Small intestine (tissue), 7 donors: ENCODE data around the gene PRKCQ. TPM values are rescaled to one million over a fixed set of nuclear protein-coding genes. Genes with fewer than 3 reads are reported as not detected.
A peak's percentile ranks its signal among the peaks of the same experiment; 100 is the strongest.
"Not testable (repeated sequence)": the region's sequence is repeated elsewhere in the genome, so short reads cannot be mapped to it uniquely, and the experiment has no call there.

Experiments used
- DNase-seq, 2 donors: peaks; one replicate each; pipeline versions ENCODE4 v3.0.0 to v3.0.0-alpha.2; 2013
- FAIRE-seq: peaks from 2 replicates; lab custom pipeline; 2012; peaks lifted over from hg19 to GRCh38; lab: Jason Lieb, UNC
- H3K27ac ChIP-seq, 3 donors: one replicate each; pipeline ENCODE4 v1.5.1; 2013; ENCODE audit warnings: low read length in 2 of 3, mild to moderate bottlenecking in 2 of 3, control low read depth in 1 of 3, inconsistent platforms in 1 of 3, low read depth in 1 of 3, moderate library complexity in 1 of 3
- H3K27me3 ChIP-seq, 3 donors: one replicate each; pipeline ENCODE4 v1.6.1; 2013; ENCODE audit warnings: low read length in 3 of 3, inconsistent platforms in 1 of 3; ENCODE audit not compliant: control insufficient read depth in 3 of 3, insufficient read depth in 3 of 3
- H3K36me3 ChIP-seq, 3 donors: one replicate each; pipeline ENCODE4 v1.6.1; 2013; ENCODE audit warnings: low read length in 3 of 3, inconsistent platforms in 1 of 3, low read depth in 1 of 3, mild to moderate bottlenecking in 1 of 3, moderate library complexity in 1 of 3; ENCODE audit not compliant: control insufficient read depth in 3 of 3, insufficient read depth in 2 of 3
- H3K4me1 ChIP-seq, 3 donors: one replicate each; pipeline ENCODE4 v1.6.1; 2013; ENCODE audit warnings: low read length in 2 of 3, inconsistent platforms in 1 of 3, low read depth in 1 of 3, mild to moderate bottlenecking in 1 of 3, moderate library complexity in 1 of 3; ENCODE audit not compliant: control insufficient read depth in 3 of 3, insufficient read depth in 2 of 3
- H3K4me3 ChIP-seq, 3 donors: one replicate each; pipeline ENCODE4 v1.5.1; 2013; ENCODE audit warnings: low read length in 3 of 3, control low read depth in 1 of 3, inconsistent platforms in 1 of 3, low read depth in 1 of 3, mild to moderate bottlenecking in 1 of 3, moderate library complexity in 1 of 3
- H3K9me3 ChIP-seq, 2 donors: one replicate each; pipeline ENCODE4 v1.6.1; 2013; ENCODE audit warnings: low read depth in 1 of 2, low read length in 1 of 2; ENCODE audit not compliant: control insufficient read depth in 2 of 2, insufficient read depth in 1 of 2
- WGBS, 3 donors: extraction: QIAGEN DNeasy Blood & Tissue Kit; methylation state at CpG; one replicate each; pipeline ENCODE4 v1.1.7; 2013; 5-methylcytosine and 5-hydroxymethylcytosine counted together
- polyA plus RNA-seq, 4 donors: library from polyadenylated mRNA; stranded (reverse) in 3 of 4; unstranded in 1 of 4; fragments of 200-250 nt in 3 of 4; fragments of 120-200 nt in 1 of 4; gene quantifications; one replicate each; pipeline versions ENCODE4 v1.2.1 to v1.2.3, GENCODE V29; 2013
- donor health status: healthy with polysubstance abuse.
- donor health status: control.
- donor health status: control.
- donor health status: Bipolar disorder and iron deficiency.
- donor health status: healthy.

PRKCQ gene
- polyA plus RNA-seq, 4 donors = 0.91 to 3.4 (median 1.3) TPM

DNA sequence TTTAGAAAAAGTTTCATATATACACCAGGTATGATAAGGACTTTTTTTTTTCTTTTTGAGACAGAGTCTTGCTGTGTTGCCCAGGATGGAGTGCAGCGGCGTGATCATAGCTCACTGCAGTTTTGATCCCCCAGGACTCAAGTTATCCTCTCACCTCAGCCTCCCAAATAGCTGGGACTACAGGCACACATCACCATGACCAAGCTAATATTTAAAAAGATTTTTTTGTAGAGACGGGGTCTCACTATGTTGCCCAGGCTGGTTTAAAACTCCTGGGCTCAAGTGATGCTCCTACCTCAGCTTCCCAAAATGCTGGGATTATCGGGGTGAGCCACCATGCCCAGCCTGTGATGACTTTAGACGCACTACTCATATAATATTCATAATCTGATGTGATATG is 2.2 kb upstream of the PRKCQ start:
- H3K9me3 ChIP-seq = no peaks in the 10 kb centered on the region
- H3K4me3 ChIP-seq = no peak overlapping the region
- H3K4me1 ChIP-seq = no peaks in the 10 kb centered on the region
- H3K27me3 ChIP-seq = peaks cover 0 to 9% (median 0%) of the 10 kb centered on the region in 3 donors
- FAIRE-seq (no peak), DNase-seq (no peak)
- no peak overlapping the region for H3K27ac ChIP-seq
- WGBS, 3 donors = 93 to 97% (median 96%) methylated on average over 5 of the region's 5 CpGs
- peaks cover 0 to 3% (median 0%) of the 10 kb centered on the region in 3 donors for H3K36me3 ChIP-seq

DNA sequence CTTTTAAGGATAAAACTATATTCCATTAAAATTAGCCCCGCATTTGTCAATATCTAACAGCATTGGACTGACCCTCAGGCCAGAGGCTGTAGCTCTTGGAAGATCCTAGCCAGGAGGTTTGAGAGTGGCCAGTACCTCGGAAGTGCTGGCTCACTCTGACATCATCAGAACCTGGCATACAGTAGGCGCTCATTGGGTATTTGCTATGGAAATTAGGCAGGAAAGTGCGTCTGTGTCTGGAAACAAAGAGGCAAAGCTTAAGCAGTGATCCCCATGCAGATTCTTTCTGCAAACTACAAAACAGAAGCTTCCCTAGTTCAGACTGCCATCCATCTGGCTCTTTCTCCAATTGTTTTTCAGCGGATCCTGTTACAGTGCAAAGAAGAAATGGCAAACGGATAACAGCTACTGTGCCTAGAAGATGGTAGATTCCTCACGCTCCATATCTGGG is 1.7 kb upstream of the PRKCQ start:
- no peak overlapping the region for H3K4me3 ChIP-seq
- peaks cover 0 to 9% (median 0%) of the 10 kb centered on the region in 3 donors for H3K27me3 ChIP-seq
- peaks cover 0 to 3% (median 0%) of the 10 kb centered on the region in 3 donors for H3K36me3 ChIP-seq
- DNase-seq = no peak
- H3K4me1 ChIP-seq = no peaks in the 10 kb centered on the region
- no peak for FAIRE-seq
- WGBS, 3 donors = 81 to 91% (median 82%) methylated on average over 7 of the region's 7 CpGs
- no peaks in the 10 kb centered on the region for H3K9me3 ChIP-seq
- H3K27ac ChIP-seq = no peak overlapping the region

DNA sequence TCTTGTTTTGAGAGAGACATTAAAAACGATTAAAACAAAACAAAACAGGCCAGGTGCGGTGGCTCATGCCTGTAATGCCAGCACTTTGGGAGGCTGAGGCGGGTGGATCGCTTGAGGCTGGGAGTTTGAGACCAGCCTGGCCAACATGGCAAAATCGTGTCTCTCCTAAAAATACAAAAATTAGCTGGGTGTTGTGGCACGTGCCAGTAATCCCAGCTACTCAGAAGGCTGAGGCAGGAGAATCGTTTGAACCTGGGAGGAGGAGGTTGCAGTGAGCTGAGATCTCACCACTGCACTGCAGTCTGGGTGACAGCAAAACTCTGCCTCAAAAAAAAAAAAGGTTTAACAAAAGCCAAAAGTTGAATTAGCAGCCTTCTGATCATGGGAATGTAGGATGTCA is 1.1 kb upstream of the PRKCQ start:
- not testable (repeated sequence) for H3K36me3 ChIP-seq, H3K27me3 ChIP-seq, H3K4me1 ChIP-seq, DNase-seq, H3K9me3 ChIP-seq, FAIRE-seq
- Histone ChIP-seq H3K27ac (peak overlapping the region in 1 of 3 donors; percentile 72), H3K4me3 (peak overlapping the region in 1 of 3 donors; percentile 83)
- WGBS, 3 donors = 13 to 32% (median 16%) methylated on average over 7 of the region's 7 CpGs

DNA sequence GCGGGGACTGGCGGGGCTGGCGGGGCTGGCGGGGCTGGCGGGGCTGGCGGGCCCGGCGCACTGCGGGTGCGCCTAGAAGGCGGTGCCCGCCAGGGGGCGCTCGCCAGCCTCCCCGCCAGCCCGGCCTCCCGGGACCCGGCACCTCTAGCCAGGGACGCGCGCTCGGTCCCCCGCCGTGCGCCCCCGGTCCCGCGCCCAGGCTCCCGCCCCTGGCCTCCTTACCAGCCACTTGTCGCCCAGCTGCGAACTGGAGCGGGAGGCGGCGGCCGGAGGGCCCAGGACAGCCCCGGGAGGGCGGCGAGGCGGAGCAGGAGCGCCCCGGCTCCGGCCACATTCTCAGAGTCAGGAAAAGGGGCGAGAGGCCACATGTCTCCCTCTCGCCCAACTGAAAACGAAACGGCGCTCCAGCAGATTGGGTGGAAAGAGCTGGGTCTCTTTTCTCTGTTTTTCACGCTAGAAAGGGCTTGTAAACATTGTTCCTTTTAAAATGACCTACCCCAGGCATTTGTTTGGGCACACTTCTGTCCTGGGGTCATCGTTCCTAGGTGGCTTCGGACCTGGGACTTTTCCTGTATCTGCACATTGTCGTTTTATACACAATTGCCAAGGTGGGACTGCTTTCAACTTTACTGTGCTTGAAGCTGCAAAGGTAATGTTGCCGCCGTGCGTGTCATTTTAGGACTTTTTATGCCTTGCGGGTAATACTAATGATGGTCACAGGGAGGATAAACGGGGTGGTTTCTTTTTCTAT is 378 bp upstream of the PRKCQ start:
- FAIRE-seq (no peak), DNase-seq (peak; percentile 67 to 94)
- 0 to 2% (median 1%) methylated on average over 41 to 56 of the region's 56 CpGs for WGBS, 3 donors
- peaks cover 0 to 3% (median 0%) of the 10 kb centered on the region in 3 donors for H3K36me3 ChIP-seq
- H3K4me1 ChIP-seq = no peaks in the 10 kb centered on the region
- H3K9me3 ChIP-seq = no peaks in the 10 kb centered on the region
- peak overlapping the region; percentile 58 to 93 (median 83) for H3K4me3 ChIP-seq
- peak overlapping the region; percentile 43 to 77 (median 76) for H3K27ac ChIP-seq
- peaks cover 0 to 9% (median 0%) of the 10 kb centered on the region in 3 donors for H3K27me3 ChIP-seq

DNA sequence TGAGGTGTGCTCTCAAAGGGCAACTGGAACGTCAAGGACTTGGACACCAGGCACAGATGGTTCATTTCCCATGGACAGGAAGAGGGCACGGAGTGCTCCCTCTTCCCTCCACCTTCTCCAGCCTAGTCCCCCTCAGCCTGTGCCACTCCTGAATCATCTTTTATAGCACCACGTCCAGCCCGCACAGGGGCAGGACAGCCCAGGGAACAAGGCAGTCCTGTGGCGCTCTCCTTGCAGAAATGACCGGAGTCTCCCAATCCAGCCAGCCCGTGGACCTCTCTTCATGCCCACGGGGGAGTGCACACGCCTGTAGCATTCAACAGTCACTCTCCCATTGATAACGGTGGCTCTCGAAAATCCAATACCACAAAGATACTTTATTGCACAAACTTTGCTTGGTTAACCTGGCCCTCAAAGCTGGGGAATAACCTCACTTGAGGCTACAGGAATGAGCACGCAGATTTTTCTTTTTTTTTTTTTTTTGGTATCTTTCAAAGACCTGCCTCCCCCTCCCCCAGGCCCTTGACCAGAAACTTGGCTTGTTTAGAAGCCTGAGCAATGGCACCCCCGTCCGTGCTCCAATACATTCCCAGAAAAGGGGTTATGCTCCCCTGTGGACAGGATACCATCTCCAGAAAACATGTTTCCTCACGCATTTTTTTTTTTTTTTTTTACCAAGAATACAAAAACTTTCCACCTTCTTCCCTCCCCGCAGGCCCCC is 733 bp downstream of the PRKCQ start:
- Histone ChIP-seq H3K4me1 (no peaks in the 10 kb centered on the region), H3K36me3 (peaks cover 0 to 3% (median 0%) of the 10 kb centered on the region in 3 donors), H3K27me3 (peaks cover 0 to 9% (median 0%) of the 10 kb centered on the region in 3 donors), H3K27ac (peak overlapping the region in 2 of 3 donors; percentile 57 to 76), H3K9me3 (no peaks in the 10 kb centered on the region), H3K4me3 (peak overlapping the region; percentile 58 to 93 (median 64))
- no peak for FAIRE-seq
- DNase-seq = peak in 1 of 2 donors; percentile 22
- 5 to 20% (median 8%) methylated on average over 16 of the region's 16 CpGs for whole genome bisulfite sequencing, 3 donors

DNA sequence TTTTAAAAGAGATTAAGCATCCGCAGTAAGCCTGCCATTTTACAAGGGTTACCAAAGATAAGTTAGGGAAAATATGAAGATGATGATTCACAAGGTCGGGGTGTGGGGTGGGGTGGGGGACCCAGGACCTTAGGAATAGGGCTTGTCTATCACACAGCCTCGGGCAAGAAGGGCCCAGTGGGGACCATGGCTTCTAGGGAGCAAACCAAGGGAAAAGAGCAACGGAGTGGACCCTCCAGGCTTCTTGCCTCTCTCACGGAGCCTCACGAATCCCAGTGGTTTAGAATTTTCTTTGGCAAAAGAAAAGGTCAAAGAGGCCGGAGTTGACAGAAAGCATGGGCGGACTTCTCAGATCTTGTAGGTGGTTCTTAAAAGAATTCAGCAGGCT is 1.3 kb downstream of the PRKCQ start:
- DNase-seq (no peak), FAIRE-seq (no peak)
- peak overlapping the region in 2 of 3 donors; percentile 38 to 57 for H3K27ac ChIP-seq
- peaks cover 0 to 3% (median 0%) of the 10 kb centered on the region in 3 donors for H3K36me3 ChIP-seq
- peaks cover 0 to 9% (median 0%) of the 10 kb centered on the region in 3 donors for H3K27me3 ChIP-seq
- no peaks in the 10 kb centered on the region for H3K9me3 ChIP-seq
- WGBS, 3 donors = 62 to 78% (median 70%) methylated on average over 8 of the region's 8 CpGs
- H3K4me3 ChIP-seq = peak overlapping the region in 2 of 3 donors; percentile 1 to 93
- no peaks in the 10 kb centered on the region for H3K4me1 ChIP-seq

DNA sequence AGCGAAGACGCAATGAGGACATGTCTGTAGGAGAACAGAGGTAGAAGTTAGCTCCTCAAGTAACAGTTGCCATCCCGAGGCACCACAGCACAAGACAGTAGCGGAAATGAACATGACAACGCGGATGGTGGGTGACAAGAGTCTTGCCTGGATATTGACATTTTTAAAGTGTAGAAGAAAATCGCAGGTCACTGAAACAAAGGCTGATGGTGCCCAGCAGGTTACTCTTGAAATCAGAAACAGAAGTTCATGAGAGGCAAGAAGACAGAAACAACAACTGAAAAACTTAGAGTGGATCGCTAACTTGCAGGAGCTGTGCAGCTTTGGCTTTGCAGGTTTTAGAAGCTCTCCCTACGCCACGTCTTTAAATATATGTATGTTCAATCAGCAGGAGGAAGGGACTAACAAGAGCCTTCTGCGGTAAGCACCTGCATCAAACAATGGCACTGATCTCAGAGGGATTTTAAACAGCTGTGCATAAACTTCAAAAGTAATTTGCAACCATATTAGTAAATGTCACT is 1.8 kb downstream of the PRKCQ start:
- 70 to 86% (median 76%) methylated on average over 11 of the region's 11 CpGs for WGBS, 3 donors
- H3K27ac ChIP-seq = peak overlapping the region in 2 of 3 donors; percentile 38 to 57
- DNase-seq (peak in 1 of 2 donors; percentile 24), FAIRE-seq (no peak)
- peak overlapping the region in 2 of 3 donors; percentile 1 to 93 for H3K4me3 ChIP-seq
- H3K27me3 ChIP-seq = peaks cover 0 to 9% (median 0%) of the 10 kb centered on the region in 3 donors
- no peaks in the 10 kb centered on the region for H3K36me3 ChIP-seq
- no peaks in the 10 kb centered on the region for H3K4me1 ChIP-seq
- no peaks in the 10 kb centered on the region for H3K9me3 ChIP-seq

DNA sequence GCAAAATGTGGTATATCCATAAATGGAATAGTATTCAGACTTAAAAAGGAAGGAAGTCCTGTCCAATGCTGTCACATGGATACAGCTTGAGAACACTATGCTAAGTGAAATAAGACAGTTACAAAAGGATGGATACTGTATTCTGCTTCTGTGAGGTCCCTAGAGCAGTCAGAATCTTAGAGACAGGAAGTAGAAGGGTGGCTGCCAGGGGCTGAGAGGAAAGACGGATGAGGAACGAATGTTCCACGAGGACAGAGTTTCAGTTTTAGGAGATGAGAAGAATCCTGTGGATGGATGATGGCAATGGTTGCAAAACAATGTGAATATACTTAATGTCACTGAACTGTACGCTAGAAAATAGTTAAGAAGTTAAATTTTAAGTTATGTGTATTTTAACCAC is 3.8 kb downstream of the PRKCQ start:
- no peak for FAIRE-seq
- Histone ChIP-seq H3K9me3 (no peaks in the 10 kb centered on the region), H3K36me3 (no peaks in the 10 kb centered on the region), H3K27ac (no peak overlapping the region), H3K4me1 (no peaks in the 10 kb centered on the region), H3K4me3 (no peak overlapping the region), H3K27me3 (peaks cover 0 to 9% (median 0%) of the 10 kb centered on the region in 3 donors)
- no peak for DNase-seq
- 64 to 72% (median 71%) methylated on average over 4 of the region's 4 CpGs for WGBS, 3 donors
